Measurements from ENCODE around the gene METTL22.

GRCh38 chr16:8588682-8589056, 32.8 kb upstream of the METTL22 start:
- TF ChIP-seq RFX5 (IDR thresholded peaks at IDR 0.05; ENCODE audit: low read length), result no peak
- TF ChIP-seq MAX (IDR thresholded peaks at IDR 0.05; ENCODE audit: low read depth), result no peak
- no peak for TF ChIP-seq CTCF (IDR thresholded peaks at IDR 0.05)
- no peak for TF ChIP-seq FOSL2 (IDR thresholded peaks at IDR 0.05; ENCODE audit: borderline replicate concordance, low read depth)
- TF ChIP-seq, protein P1, sequence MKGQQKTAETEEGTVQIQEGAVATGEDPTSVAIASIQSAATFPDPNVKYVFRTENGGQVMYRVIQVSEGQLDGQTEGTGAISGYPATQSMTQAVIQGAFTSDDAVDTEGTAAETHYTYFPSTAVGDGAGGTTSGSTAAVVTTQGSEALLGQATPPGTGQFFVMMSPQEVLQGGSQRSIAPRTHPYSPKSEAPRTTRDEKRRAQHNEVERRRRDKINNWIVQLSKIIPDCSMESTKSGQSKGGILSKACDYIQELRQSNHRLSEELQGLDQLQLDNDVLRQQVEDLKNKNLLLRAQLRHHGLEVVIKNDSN (IDR thresholded peaks at IDR 0.05; ENCODE audit: borderline replicate concordance, low read depth), result no peak
- TF ChIP-seq JUND (IDR thresholded peaks at IDR 0.05), result no peak
- TF ChIP-seq YY1 (IDR thresholded peaks at IDR 0.05; ENCODE audit: low read depth), result no peak
- TF ChIP-seq NRF1 (IDR thresholded peaks at IDR 0.05; ENCODE audit: low read depth, low read length), result no peak
- no peak for TF ChIP-seq TAF1 (IDR thresholded peaks at IDR 0.05; ENCODE audit: borderline replicate concordance, low read depth, low read length)
- TF ChIP-seq SIN3A (IDR thresholded peaks at IDR 0.05; ENCODE audit: borderline replicate concordance, low read depth, low read length), result no peak
- no peak for TF ChIP-seq MEF2A (IDR thresholded peaks at IDR 0.05; ENCODE audit: borderline replicate concordance, low read depth)
- TF ChIP-seq, protein P2, sequence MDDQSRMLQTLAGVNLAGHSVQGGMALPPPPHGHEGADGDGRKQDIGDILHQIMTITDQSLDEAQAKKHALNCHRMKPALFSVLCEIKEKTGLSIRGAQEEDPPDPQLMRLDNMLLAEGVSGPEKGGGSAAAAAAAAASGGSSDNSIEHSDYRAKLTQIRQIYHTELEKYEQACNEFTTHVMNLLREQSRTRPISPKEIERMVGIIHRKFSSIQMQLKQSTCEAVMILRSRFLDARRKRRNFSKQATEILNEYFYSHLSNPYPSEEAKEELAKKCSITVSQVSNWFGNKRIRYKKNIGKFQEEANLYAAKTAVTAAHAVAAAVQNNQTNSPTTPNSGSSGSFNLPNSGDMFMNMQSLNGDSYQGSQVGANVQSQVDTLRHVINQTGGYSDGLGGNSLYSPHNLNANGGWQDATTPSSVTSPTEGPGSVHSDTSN (IDR thresholded peaks at IDR 0.05), result no peak
- no peak for TF ChIP-seq RAD21 (IDR thresholded peaks at IDR 0.05; ENCODE audit: low read length)
